HG02610 (cell line): ENCODE measurements around the gene GRAMD2B.

Source experiments
- ATAC-seq: cut with Tn5 transposase; IDR thresholded peaks from one replicate; pipeline ENCODE4 v1.9.1; 2021; ENCODE audit warnings: mild to moderate bottlenecking, moderate library complexity; ENCODE audit not compliant: unreplicated experiment

The GRAMD2B gene

DNA sequence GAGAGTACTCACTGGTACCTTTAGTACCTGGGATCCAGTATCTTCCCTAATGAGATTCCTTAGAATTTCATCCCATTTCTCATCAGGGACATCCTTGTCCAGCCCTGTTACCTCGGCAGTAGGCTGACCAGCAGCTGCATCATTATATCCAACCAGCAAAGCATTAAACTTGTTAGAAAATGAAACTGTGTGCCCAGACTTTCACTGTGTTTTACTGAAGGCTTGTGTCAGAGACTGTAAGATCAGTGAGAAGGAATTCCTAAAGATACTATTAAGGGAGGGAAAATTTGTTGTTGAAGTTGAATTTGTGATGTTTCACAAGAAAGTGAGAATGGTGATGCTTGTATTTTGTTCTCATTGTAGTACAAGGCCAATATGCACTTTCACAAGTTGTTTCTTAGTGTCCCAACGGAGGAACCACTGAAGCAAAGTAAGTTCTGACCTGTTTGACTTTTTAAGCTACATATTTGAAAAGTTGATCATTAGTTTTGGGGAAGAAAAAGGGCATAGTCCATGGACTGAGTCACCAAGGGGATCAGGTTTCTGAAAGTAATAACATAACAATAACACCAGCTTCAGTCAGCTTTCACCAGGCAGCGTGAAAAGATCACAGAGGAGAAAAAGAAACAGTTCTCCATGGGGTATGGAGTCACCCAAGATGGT, 48.8 kb downstream of the GRAMD2B start:
- no peak for ATAC-seq

DNA sequence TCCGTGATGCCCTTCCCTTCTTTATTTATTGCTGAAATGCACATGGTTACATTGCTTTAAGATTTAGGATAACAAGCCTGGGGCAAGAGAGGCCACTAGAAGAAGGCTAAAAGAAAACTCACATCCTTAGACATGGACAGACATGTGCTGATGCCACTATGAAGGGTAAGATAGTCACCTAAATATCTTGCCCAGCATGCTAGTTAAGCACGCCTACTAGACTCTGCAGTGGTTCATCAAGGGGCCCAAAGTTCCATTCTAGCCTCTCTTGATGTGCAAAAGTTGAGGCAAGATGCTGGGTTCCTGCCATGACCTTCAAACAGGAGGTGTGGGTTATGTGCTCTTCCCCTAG, 49.3 kb downstream of the GRAMD2B start:
- no peak for ATAC-seq

DNA sequence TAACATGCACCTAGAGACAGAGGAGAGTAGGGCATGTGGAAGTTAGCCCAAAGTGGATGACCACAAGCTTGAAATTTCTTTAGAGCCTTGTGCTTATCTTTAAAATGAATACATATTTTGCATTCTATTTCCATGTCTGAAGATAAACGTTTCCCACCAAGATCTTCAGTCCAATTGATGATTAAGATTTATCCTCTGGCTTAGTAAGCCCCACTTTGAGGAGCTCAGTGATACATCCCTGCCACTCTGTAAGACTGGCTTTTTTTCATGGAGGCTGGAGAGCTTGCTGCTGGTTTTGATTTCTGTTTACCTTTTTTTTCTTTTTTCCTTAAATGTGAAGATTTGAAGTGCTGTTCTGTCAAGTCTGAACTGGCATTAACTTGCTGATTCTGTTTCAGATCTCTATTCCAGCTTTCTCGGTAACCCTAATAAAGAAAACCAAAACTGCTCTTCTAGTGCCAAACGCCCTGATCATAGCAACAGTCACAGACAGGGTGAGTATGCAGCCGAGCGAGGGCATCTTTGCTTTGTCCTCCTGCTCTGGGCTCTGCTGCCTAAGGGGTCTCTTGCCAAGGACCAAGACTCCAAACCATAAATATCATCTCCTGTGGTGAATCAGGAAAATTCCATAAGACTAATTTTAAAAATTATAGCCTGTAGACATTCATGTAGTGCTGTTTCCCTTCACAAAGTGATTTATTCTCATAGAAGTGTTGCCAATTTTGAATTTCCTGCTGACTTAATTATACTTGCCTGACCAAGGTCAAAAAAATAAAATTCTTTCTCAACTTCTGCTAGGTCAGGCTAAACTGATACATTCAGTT, 54.3 kb downstream of the GRAMD2B start:
- no peak for ATAC-seq

DNA sequence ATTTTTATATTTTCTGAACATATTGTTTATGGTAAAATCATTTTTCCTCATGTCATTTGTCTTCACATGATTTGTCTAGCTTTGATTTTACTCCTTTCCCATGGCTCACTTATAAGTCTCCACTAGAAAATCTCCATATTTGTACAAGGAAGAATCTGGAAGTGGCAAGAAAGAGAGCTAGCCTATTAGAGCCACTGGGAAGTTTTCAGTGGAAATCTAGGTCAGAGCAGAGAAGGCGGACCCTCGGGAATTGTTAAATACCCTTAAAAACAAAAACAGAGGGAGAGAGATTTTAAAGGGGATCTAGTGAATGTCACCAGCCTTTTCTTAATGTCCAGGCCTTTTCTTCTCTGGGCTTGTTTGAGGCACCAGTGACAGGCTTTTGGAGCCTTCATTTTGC, 56.6 kb downstream of the GRAMD2B start:
- no peak for ATAC-seq

DNA sequence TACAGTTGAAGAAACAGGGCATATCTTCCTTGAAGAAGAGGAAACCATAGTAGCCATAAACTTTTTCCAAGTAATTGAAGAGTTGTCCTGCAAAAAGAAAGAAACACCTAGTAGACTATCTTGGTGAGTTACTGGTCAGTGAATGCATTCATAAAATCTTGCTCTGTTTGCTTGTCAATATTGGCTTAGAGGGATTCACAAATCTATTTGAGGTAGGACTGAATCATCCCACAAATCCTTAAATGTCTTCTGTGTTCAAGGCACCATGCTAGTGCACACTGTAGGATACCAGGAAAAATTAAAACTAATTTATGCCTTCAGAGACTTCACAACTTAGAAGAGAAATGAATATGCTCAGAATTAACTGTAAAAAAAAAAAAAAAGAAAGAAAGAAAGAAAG, 57.6 kb downstream of the GRAMD2B start:
- no peak for ATAC-seq

DNA sequence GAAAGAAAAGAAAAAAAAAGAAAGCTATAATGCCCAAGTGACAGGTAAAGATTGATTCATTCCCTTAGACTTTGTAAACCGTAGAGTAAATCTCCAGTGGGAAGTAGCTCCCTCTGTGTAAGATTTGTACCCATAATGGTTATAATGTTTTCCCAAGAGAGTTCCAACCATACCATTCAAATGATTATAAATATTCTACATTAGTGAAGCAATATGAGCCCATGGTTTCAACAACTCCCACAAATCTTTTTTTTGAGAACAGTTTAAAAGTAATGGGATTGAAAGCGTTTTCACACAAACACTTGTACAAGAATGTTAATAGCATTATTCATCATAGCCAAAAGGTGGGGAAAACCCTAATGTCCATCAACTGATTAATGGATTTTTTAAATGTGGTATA, 58.0 kb downstream of the GRAMD2B start:
- no peak for ATAC-seq

DNA sequence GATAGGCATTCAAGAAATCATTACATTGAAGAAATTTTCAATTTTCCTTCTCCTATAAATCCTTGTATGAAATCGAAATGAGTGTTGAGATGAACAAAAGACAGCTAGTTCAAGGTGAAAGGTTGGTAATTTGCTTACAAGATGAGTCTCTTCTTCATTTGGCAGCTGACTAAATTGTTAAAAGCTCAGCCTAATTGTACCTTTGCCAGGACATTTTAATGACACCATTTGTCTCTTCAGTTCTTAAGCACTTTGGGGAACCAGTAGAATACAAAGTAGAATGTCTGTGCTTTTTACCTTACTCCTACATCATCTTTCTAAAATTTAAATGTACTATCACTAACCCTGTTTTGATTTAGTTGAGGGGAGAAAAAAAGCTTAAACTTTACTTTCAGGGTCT, 59.4 kb downstream of the GRAMD2B start:
- ATAC-seq = no peak

DNA sequence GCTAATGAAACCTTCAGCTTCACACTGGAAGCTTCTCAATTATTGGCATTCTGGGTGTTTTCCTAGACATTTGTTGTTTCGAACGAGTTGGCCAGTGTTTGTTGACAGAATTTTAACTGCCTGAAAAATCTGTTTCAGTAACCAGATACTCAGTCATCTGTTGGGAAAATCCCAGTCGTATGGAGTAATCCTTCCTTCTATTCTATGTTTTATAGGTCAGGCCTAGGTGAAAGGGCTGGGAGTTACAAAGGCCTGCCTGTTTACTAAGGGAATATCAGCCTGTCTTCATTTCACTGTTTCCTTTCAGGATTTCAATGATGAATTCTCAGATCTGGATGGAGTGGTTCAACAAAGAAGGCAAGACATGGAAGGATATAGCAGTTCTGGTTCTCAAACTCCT, 59.9 kb downstream of the GRAMD2B start:
- ATAC-seq = no peak

DNA sequence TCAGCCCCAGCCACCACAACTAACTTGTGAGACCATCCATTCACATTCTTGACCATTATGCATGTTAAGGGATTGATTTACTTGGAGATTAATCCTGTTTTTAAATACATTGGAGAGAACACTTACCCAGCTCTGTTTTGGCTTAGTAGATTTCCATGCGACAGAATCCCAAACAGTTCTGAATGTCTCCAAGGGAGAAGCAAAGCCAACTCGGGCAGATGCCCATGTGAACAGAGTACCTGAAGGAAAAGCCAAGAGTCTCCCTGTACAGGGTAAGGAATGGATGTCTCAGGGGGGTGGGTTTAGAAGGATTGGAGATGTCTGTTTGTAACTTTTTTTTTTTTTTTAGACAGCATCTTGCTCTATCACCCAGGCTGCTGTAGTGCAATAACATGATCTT, 61.0 kb downstream of the GRAMD2B start:
- no peak for ATAC-seq

DNA sequence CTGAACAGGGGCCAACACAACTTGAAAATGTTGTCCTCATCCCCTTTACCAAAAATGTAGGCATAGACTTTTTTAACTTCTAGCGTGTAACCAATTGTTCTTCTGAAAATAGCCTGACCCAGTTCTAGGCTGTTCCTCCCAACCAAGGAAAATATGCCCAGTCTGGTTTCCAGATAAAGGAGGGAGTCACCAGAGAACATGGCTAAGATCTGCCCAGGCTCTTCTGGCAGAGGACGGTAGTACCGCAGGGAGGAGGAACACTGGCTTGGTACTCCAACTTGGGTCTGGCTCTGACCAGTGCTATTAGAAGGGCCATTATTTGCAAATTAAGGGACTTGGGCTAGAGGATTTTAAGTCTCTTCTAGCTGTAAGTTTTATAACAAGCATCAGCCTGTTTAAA, 63.1 kb downstream of the GRAMD2B start:
- ATAC-seq = no peak

DNA sequence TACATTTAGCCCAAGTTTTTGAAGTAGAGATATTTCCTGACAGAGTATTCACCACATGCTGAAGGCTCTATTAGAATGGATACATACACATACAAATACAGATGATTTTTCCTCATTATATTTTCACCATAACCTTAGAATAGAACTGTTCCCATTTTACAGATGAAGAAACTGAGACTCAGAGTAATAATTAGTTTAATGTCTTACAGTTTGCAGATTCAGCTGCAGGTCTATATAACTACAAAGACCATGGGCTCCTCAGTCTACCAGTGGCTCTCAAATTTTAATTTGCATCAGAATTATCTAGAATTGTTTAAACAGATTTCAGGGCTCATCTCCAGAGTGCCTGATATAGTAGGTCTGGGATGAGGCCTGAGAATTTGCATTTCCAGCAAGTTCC, 64.4 kb downstream of the GRAMD2B start:
- ATAC-seq = no peak

DNA sequence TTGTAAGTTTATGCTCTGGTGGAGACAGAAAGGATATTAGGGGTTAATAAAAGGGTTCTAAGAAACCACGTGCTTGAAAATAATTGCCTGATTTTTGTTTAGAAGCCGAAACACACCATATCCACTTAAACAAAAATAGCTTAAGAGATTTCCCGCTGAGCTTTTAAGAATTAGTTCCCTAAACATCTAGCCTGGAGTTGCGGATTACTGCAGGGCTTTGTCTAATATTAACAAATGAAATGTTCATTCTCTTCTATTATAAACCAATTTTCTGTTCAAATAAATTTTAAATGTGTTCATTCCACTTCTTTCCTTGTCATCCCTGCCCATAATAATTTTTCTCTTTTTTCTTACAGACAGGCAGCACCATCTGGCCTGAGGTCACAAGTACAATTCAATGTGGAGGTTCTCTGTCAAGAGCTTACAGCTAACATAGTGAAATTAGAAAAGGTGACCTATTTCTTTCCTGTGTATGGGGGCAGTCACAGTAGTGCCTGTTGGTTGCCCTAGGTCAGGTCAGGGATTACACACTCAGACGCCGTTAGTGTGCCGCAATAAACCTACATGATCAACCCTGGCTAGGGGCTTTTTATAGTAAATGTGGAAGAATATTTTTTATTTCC, 65.3 kb downstream of the GRAMD2B start:
- no peak for ATAC-seq

DNA sequence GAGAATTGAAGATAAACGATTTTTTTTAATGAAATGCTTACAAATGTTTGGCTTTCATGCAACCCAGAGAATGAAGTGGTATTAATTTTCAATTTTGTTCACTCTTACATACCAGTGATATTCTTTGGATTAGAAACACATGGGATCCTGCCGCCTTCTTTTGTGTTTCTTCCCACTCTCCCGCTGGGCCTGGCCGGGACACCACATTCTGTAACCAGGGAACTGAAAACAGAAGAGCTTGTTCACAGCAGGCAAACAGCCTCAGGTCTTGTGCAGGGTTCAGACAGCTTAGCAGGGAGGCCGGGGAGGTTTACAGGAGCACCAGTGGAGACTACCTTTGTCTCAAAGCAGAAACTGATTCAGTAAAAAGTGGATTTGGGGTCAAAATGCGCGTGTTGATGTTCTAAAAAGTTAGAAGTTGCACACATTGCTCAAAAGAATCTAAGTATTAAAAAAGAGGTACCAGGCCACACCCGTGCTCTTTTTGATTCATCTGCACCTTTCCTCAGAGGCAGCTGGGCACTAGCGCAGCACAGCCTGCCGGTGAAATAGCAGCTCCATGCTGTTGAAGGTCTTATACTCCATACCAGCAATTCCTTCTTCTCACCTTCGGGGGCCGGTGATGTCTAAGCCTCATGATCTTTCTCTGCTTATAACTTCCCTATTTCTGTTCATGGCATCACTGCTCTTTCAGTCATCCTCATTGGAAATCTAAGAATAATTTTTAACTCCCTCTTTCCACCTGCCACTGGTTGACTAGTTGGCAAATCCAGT, 67.1 kb downstream of the GRAMD2B start:
- ATAC-seq = no peak

DNA sequence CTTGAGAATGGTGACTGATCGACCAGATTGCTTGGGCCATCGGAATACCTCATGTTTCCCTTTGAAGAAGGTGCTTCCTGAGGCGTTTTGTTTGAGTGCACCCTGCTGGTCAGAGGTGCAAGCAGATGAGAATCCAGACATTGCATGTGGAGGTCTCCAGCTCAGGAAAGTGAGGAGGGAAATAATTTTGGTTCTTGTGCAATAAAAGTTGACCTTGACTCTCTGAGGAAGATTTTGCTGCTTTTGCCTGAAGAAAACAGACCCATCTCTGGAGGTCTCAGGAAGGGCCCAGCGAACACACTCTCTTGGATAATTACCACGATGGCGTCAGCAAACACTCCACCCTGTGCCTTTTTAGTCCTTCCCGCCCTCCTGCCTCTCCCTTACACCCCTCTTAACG, 69.7 kb downstream of the GRAMD2B start:
- no peak for ATAC-seq

DNA sequence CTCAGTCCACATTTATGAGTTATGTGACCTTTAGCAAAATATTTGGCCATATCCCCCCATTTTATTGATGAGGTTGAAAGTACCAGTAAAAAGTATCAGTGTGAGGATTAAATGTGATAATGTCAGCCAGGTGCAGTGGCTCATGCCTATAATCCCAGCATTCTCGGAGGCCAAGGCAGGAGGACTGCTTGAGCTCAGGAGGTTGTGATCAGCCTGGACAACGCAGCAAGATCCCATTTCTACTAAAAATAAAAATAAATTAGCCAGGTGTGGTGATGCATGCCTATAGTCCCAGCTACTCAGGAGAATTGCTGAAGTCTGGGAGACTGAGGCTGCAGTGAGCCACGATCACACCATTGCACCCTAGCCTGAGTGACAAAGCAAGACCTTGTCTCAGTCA, 71.2 kb downstream of the GRAMD2B start:
- no peak for ATAC-seq

DNA sequence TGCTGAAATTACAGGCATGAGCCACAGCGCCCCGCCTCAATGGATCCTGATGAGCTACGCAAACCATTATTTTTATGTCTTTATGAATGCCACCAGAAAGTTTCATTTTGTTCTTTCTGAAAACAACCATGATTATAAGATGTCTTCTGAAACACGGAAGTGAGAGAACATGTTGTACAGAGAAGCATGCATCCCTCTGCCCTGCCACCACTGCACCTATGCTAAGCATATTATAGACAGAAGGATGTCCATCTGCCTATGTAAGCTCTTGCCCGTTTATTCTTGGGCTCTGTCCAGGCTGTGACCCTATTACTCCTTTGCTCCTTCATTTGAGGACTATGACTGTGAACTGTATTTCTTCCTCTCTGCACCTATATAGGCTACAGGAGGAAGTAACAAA, 74.3 kb downstream of the GRAMD2B start:
- ATAC-seq = no peak

DNA sequence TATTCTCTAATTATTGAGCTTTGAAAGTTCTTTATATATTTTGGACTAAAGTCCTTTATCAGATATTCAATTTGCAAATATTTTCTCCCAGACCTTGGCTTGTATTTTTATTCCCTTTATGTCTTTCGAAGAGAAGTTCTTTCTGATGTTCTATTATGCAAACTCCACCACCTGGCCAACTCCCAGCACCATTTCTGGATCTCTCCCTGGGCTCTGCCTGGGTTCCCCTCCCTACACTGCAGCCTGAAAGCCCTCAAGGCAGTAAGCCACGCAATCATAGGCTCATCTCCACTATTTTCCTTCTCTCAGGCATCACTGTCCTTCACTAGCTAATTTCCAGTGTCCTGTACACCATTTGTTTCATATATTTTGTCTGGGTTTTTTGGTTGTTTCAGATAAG, 76.1 kb downstream of the GRAMD2B start:
- ATAC-seq = no peak

DNA sequence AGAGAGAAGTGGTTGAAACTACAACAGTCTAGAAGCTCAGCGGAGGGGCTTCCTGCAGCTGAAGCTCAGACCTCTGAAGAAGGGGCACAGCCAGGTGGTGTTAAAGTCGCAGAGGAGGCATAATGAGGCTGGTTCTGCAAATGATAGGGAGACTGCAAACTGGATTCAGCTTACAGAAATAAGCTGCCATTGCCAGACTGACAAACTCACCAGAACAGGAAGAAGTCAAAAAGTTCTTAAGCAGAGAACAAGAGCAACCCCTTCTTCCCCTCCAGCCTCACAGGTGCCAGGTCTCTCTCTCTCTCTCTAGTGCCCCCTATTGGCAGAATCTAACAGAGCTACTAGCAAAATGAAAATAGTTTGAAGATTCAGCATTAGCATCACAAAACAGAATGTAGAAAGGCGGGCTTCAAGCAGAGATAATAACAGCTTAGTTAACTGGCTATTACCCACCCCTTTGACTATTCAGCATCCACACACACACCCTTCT, 76.7 kb downstream of the GRAMD2B start:
- ATAC-seq = no peak

DNA sequence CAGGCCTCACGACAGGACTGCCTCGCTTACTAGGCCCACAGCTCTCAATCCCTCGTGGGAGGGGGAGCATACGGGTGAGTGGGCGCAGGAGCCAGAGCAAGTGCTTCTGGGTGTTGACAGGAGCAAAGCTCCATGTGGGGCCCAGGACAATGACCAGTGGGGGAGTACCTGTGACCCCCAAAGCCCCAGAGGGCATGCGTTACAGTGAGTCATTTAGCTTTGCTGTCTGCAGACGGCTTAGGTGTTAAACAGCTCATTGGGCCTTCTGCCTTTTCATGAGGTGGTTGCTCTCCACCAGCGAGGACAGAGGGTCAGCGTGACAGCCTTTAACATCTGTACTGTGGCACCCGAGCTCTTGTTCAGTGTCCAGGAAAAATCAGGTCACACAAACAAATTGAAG, 78.2 kb downstream of the GRAMD2B start:
- no peak for ATAC-seq

DNA sequence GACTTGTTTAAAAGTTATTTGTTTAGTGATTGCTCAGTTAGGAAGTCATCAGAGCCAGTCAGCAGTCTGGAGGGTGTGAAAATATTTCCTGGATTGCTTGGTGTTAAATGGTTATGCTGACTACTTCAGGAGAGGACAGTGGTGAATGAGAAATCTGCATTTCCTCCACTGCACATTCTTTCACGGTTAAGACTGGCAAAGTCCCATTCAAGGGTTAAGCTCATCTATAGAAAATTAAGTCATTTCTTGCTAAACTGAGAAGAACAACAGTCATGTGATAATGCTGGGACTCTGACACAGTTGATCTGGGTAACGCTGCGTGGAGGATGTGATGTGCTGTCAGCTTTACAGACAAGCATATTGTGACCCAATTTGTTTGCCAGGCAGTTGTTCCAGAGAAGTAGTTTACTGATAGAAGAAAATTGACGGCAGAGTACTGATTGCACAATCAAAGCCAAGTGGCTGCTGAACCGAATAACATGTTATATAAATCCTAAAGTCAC, 80.4 kb downstream of the GRAMD2B start:
- no peak for ATAC-seq

DNA sequence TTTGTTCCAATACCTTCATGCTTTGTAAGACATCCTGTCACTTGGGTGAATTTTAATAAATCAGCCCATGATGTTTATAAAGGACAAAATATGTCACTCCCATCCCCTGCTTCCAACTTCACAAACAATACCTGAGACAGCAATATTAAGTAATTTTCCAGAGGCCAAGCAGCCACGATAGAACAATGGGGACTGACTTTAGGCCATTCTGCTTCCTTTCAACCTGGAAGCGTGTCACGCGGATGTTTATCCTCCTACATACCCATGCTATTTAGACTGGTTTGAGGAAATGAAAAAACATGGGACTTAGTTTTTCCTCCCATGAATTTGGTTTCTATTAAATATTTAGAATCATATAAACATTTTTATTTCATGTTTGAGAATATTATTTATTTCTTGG, 82.9 kb downstream of the GRAMD2B start:
- no peak for ATAC-seq
